WTC11 (cell line): ENCODE data around the gene IGFL2. TPM values are rescaled to one million over a fixed set of nuclear protein-coding genes. Genes with fewer than 3 reads are reported as not detected.
A peak's percentile ranks its signal among the peaks of the same experiment; 100 is the strongest.
"Not testable (repeated sequence)": the region's sequence is repeated elsewhere in the genome, so short reads cannot be mapped to it uniquely, and the experiment has no call there.

Source experiments
- ATAC-seq: fragments of 200-7000 bp; cut with Tn5 transposase; 2 replicates; pipeline ENCODE4 v1.10.0; 2021; ENCODE audit warnings: mild to moderate bottlenecking, moderate library complexity
- CTCF ChIA-PET: fragments of 300-600 bp; sonication (Branson Sonifier 250); formaldehyde crosslinking; loops from one replicate; lab custom pipeline; 2021; ENCODE audit warnings: antibody characterized with exemption; lab: Charles Lee
- POLR2A ChIA-PET: fragments of 350-600 bp; sonication (Branson Sonifier 250); formaldehyde crosslinking; loops from one replicate; lab custom pipeline; 2021; ENCODE audit warnings: antibody characterized with exemption; lab: Charles Lee
- DNase-seq: peaks from one replicate; pipeline ENCODE4 v3.0.0; 2021; ENCODE audit warnings: low spot score
- H3K27ac Mint-ChIP-seq: 2 replicates; pipeline ENCODE4 v1.8.0; 2021; ENCODE audit warnings: mixed read lengths
- H3K27me3 Mint-ChIP-seq: 2 replicates; pipeline ENCODE4 v1.8.0; 2021; ENCODE audit warnings: low read depth, mild to moderate bottlenecking, moderate library complexity, mixed read lengths
- H3K36me3 Mint-ChIP-seq: 2 replicates; pipeline ENCODE4 v1.8.0; 2021; ENCODE audit warnings: mixed read lengths
- H3K4me1 Mint-ChIP-seq: 2 replicates; pipeline ENCODE4 v1.8.0; 2022; ENCODE audit warnings: mixed read lengths
- H3K4me3 Mint-ChIP-seq: 2 replicates; pipeline ENCODE4 v1.8.0; 2021; ENCODE audit warnings: mild to moderate bottlenecking, moderate library complexity, mixed read lengths
- H3K9me3 Mint-ChIP-seq: 2 replicates; pipeline ENCODE4 v1.8.0; 2021; ENCODE audit warnings: mixed read lengths
- ATF6 ChIP-seq: sonication (generic); formaldehyde crosslinking; IDR thresholded peaks from 2 replicates; pipeline ENCODE4 v1.8.1; 2023; ENCODE audit warnings: mild to moderate bottlenecking, missing genetic modification reagents
- JUN ChIP-seq: sonication (generic); formaldehyde crosslinking; IDR thresholded peaks from 2 replicates; pipeline ENCODE4 v1.8.0; 2023; ENCODE audit warnings: mild to moderate bottlenecking, missing genetic modification reagents
- RORB ChIP-seq: fragments of 250-450 bp; sonication (Bioruptor Pico); IDR thresholded peaks from 2 replicates; pipeline ENCODE4 v1.9.0; 2021; ENCODE audit warnings: mild to moderate bottlenecking
- SMAD3 ChIP-seq: sonication (generic); formaldehyde crosslinking; IDR thresholded peaks from 2 replicates; pipeline ENCODE4 v1.8.0; 2022; ENCODE audit warnings: missing genetic modification reagents, mild to moderate bottlenecking, borderline replicate concordance
- ZNF232 ChIP-seq: sonication (generic); formaldehyde crosslinking; IDR thresholded peaks from 2 replicates; pipeline ENCODE4 v1.8.0; 2022; ENCODE audit warnings: mild to moderate bottlenecking, missing genetic modification reagents
- total RNA-seq: library from RNA; stranded (reverse); gene quantifications from 3 replicates; pipeline ENCODE4 v1.2.3, GENCODE V29; 2021
- TF ChIP-seq, protein P1 (sequence below): sonication (generic); formaldehyde crosslinking; IDR thresholded peaks from 2 replicates; pipeline ENCODE4 v1.8.1; 2022; ENCODE audit warnings: missing genetic modification reagents, borderline replicate concordance
- TF ChIP-seq, protein P2 (sequence below): sonication (generic); formaldehyde crosslinking; IDR thresholded peaks from 2 replicates; pipeline ENCODE4 v1.8.0; 2022; ENCODE audit warnings: mild to moderate bottlenecking, missing genetic modification reagents
- TF ChIP-seq, protein P3 (sequence below): fragments of 250-450 bp; sonication (Bioruptor Pico); IDR thresholded peaks from 2 replicates; pipeline ENCODE4 v1.8.0; 2021; ENCODE audit warnings: mild to moderate bottlenecking
- TF ChIP-seq, protein P4 (sequence below): sonication (generic); formaldehyde crosslinking; conservative IDR thresholded peaks from 2 replicates; pipeline ENCODE4 v1.8.1; 2023; ENCODE audit warnings: mild to moderate bottlenecking, low read depth, missing genetic modification reagents, moderate library complexity
- TF ChIP-seq, protein P5 (sequence below): sonication (generic); formaldehyde crosslinking; IDR thresholded peaks from 2 replicates; pipeline ENCODE4 v1.8.0; 2022; ENCODE audit warnings: mild to moderate bottlenecking, missing genetic modification reagents

IGFL2 gene
- total RNA-seq, 1 experiment from 2014 or later, result not detected

GRCh38 chr19:46195104-46195503 is 47.1 kb downstream of the IGFL2 start:
- Mint-ChIP-seq H3K4me3 (no peak overlapping the region), H3K27me3 (peaks cover 2% of the 10 kb centered on the region; the same call in 1 of the 2 replicates), H3K4me1 (no peaks in the 10 kb centered on the region), H3K9me3 (no peaks in the 10 kb centered on the region), H3K36me3 (no peaks in the 10 kb centered on the region), H3K27ac (no peak overlapping the region)
- DNase-seq, result no peak
- TF ChIP-seq, protein P1, sequence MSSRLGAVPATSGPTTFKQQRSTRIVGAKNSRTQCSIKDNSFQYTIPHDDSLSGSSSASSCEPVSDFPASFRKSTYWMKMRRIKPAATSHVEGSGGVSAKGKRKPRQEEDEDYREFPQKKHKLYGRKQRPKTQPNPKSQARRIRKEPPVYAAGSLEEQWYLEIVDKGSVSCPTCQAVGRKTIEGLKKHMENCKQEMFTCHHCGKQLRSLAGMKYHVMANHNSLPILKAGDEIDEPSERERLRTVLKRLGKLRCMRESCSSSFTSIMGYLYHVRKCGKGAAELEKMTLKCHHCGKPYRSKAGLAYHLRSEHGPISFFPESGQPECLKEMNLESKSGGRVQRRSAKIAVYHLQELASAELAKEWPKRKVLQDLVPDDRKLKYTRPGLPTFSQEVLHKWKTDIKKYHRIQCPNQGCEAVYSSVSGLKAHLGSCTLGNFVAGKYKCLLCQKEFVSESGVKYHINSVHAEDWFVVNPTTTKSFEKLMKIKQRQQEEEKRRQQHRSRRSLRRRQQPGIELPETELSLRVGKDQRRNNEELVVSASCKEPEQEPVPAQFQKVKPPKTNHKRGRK, result no peak
- TF ChIP-seq SMAD3 (CRISPR knock-in tag), result no peak
- no peak for TF ChIP-seq JUN (CRISPR knock-in tag)
- no peak for TF ChIP-seq ATF6 (CRISPR knock-in tag)
- TF ChIP-seq RORB, result no peak
- TF ChIP-seq, protein P2, sequence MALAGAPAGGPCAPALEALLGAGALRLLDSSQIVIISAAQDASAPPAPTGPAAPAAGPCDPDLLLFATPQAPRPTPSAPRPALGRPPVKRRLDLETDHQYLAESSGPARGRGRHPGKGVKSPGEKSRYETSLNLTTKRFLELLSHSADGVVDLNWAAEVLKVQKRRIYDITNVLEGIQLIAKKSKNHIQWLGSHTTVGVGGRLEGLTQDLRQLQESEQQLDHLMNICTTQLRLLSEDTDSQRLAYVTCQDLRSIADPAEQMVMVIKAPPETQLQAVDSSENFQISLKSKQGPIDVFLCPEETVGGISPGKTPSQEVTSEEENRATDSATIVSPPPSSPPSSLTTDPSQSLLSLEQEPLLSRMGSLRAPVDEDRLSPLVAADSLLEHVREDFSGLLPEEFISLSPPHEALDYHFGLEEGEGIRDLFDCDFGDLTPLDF, result no peak
- TF ChIP-seq ZNF232 (CRISPR knock-in tag), result no peak
- POLR2A ChIA-PET, result no interaction called here
- CTCF ChIA-PET, result no interaction called here
- ATAC-seq, result no peak

GRCh38 chr19:46195919-46196318 is 47.9 kb downstream of the IGFL2 start:
- H3K27me3 Mint-ChIP-seq, H3K4me3 Mint-ChIP-seq, CTCF ChIA-PET, H3K9me3 Mint-ChIP-seq, POLR2A ChIA-PET, H3K4me1 Mint-ChIP-seq, ATAC-seq, H3K36me3 Mint-ChIP-seq, DNase-seq, H3K27ac Mint-ChIP-seq: not testable (repeated sequence)

- TF ChIP-seq, protein P3, sequence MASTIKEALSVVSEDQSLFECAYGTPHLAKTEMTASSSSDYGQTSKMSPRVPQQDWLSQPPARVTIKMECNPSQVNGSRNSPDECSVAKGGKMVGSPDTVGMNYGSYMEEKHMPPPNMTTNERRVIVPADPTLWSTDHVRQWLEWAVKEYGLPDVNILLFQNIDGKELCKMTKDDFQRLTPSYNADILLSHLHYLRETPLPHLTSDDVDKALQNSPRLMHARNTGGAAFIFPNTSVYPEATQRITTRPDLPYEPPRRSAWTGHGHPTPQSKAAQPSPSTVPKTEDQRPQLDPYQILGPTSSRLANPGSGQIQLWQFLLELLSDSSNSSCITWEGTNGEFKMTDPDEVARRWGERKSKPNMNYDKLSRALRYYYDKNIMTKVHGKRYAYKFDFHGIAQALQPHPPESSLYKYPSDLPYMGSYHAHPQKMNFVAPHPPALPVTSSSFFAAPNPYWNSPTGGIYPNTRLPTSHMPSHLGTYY, result no peak
- TF ChIP-seq, protein P4, sequence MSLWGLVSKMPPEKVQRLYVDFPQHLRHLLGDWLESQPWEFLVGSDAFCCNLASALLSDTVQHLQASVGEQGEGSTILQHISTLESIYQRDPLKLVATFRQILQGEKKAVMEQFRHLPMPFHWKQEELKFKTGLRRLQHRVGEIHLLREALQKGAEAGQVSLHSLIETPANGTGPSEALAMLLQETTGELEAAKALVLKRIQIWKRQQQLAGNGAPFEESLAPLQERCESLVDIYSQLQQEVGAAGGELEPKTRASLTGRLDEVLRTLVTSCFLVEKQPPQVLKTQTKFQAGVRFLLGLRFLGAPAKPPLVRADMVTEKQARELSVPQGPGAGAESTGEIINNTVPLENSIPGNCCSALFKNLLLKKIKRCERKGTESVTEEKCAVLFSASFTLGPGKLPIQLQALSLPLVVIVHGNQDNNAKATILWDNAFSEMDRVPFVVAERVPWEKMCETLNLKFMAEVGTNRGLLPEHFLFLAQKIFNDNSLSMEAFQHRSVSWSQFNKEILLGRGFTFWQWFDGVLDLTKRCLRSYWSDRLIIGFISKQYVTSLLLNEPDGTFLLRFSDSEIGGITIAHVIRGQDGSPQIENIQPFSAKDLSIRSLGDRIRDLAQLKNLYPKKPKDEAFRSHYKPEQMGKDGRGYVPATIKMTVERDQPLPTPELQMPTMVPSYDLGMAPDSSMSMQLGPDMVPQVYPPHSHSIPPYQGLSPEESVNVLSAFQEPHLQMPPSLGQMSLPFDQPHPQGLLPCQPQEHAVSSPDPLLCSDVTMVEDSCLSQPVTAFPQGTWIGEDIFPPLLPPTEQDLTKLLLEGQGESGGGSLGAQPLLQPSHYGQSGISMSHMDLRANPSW (CRISPR knock-in tag), result no peak
- TF ChIP-seq, protein P5, sequence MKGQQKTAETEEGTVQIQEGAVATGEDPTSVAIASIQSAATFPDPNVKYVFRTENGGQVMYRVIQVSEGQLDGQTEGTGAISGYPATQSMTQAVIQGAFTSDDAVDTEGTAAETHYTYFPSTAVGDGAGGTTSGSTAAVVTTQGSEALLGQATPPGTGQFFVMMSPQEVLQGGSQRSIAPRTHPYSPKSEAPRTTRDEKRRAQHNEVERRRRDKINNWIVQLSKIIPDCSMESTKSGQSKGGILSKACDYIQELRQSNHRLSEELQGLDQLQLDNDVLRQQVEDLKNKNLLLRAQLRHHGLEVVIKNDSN (CRISPR knock-in tag), result no peak
- no peak overlapping the region for H3K4me3 Mint-ChIP-seq
- H3K27me3 Mint-ChIP-seq, result peaks cover 2% of the 10 kb centered on the region
- CTCF ChIA-PET, result no interaction called here
- POLR2A ChIA-PET, result no interaction called here
- H3K4me1 Mint-ChIP-seq, result no peaks in the 10 kb centered on the region
- DNase-seq (no peak), ATAC-seq (no peak)
- H3K27ac Mint-ChIP-seq, result peak overlapping the region; percentile 32; the same call in 1 of the 2 replicates
- H3K36me3 Mint-ChIP-seq, result peaks cover 3% of the 10 kb centered on the region
- peaks cover 9% of the 10 kb centered on the region for H3K9me3 Mint-ChIP-seq
Observed at GRCh38 chr19:46196410-46197124, 48.5 kb downstream of the IGFL2 start.
